HG02938 (cell line): Measurements from ENCODE around the gene ZNF214.

Source experiments
- ATAC-seq: cut with Tn5 transposase; IDR thresholded peaks from one replicate; pipeline ENCODE4 v1.9.1; 2021; ENCODE audit warnings: mild to moderate bottlenecking, moderate library complexity; ENCODE audit not compliant: unreplicated experiment

Gene ZNF214

DNA sequence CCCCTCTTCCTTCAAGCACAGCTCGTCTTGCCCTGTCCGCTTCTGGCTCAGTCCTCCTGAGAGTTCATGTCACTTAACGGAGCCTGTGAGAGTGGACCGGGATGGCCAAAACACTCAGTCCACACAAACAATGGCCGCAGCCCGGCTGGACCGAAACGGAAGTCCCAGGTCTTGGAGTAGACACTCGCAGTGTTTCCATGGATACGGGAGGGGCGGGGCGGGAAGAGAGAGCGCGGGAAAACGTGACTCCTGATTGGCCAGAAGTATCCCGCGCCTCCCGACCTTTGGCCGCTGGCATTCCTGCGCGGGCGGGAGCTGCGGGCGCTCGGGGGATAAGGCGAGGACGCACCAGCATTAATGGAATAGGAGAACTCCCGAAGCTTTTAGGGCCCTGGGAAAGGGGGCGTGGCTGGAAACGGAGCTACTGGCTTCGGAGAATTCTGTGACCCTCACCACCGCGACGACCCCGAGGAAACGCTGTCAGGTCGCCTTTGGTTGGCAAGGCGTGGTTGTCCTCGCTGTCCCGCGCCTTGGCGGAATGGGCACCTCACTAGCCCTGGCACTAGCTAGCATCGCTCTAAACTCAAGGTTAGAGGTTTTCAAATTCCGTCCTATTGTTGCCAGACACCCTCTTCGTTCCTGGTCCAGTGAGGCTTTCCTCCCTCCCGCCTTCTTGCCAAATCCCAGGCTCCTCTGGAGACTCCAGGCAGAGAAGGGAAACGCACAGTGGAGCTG, at the start of gene ZNF214, which contains the start of gene NLRP14:
Gene ZNF214, minus strand, starts transcription at position 164 of the 735 bp plus-strand sequence. CDS start 17,511 bp downstream, outside the sequence.
Gene NLRP14, plus strand, starts transcription at position 297 of the 735 bp plus-strand sequence. CDS start 18,108 bp downstream, outside the sequence.
- no peak for ATAC-seq

DNA sequence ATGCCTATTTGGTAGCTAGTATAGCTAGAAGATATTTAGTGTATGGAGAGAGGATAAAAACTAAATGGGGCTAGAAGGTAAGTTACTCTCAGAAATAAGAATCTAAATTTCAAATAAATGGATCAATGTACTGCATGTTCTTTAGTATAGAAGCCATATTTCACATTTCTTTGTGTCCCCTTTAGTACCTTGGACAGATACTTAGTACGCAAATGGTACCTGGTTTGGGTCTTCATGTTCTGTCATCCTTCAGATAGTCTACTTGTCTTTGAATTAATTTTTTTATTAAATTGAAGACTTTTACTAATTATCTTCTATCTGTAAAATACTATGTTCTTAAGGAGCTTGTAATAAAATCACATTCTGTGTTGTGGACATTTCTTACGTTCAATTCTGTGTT, 42.4 kb upstream of the ZNF214 start:
- ATAC-seq, result no peak

DNA sequence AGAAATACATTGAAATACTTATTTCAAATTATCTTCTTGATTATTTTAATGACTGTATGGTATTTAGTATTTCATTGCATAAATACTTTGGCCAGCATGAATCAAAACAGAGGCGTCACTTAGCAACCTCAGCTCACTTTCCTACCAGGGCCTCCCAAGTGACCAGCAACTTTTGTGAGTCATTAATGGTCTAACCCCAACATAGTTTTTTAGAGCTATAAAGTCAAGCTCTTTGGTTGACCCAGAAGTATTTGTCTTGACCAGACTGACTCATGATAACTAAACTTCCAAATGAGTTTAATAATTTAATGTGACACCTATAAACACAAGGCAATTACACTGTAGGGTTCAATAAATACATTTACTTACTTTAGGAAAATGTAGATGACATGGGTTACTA, 40.7 kb upstream of the ZNF214 start:
- no peak for ATAC-seq

DNA sequence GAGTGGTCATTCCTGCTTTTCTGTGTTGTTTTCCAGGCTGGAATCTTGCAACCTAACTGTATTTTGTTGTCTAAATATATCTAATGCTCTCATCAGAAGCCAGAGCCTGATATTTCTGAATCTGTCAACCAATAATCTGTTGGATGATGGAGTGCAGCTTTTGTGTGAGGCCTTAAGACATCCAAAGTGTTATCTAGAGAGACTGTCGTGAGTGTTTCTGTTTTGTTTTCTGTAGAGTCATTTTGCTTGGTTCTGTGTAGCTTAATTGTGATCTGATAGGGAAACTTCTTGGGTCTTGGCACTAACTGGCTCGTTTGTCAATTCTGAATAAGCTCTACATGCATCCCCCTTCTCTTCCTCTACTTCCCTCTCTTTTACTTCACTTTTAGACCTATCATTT, 37.5 kb upstream of the ZNF214 start:
- ATAC-seq, result no peak

DNA sequence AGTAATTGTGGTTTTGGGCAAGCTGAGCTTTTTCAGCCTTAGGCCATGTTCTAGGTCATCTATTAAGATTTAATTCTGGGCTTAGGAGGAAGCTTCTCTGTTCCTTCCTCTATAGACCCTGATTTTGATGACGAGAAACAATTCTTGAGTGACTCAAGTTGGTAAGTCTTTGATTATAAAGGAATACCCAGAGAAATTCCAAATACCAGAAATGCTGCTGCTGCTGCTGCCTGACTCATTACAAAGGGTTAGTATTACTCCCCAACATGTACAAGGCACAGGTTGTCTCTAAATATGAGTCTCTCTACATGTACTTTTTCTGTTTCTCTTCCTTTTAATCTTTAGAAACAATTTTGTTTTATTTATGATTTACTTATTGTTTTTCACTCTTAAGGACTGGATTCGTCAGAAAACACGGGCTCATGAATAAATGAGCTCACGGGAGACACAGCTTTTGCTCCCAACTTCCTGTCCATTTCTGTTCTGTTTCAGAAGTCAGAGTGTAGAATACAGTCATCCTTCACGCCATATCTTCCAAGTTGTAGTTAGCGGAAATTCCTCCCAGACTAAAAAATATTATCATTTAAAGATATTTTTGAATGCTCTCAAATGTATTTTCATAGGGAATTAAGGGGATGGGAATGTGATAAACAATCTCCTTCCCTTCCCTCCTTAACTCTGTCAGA, 36.8 kb upstream of the ZNF214 start:
- no peak for ATAC-seq

DNA sequence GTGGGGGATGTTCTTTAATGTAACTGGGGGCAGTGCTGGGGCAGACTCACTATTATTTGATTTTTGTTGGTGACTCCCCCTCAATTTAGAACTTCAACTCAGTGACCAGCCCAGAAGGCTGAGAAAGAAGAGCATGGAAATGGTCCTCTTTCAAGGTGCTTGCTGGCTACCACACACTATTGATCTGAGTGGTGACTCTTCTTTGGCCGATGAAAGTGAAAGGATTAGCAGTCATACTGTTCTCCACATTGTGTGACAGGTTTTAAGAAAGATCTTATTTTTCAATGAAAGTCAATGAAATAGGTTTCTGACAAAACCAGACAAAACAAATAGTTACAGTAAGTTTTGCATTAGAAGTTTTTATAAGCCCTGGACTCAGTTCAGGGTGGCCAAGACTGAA, 30.0 kb upstream of the ZNF214 start:
- ATAC-seq, result no peak

DNA sequence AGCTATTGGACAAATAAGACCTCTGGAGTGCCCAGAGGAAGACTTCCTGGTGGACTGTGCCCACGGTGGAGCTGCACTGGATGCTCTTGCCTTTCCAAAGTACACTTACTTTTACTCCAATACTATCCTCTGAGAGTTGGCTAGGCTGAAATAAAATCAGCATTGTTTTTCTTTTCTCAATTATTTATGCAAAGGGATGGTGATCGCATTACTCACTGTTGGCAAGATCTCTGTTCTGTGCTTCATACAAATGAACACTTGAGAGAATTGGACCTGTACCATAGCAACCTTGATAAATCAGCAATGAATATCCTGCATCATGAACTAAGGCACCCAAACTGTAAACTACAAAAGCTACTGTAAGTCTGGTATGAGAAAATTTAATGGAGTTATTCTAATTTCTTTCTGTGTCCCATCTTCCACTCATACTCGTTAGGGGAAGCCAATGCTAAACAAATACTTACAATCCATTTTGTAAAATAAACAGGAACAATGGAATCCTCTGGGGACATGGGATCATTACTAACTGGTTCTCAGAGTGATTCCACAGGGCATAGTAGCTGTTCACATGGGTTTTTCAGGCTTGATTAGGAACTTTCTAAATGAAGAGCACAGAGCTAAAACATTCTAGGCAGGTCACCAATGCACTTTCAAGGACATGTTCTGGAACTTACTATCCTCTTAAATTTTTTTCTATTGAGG, 26.5 kb upstream of the ZNF214 start:
- no peak for ATAC-seq

DNA sequence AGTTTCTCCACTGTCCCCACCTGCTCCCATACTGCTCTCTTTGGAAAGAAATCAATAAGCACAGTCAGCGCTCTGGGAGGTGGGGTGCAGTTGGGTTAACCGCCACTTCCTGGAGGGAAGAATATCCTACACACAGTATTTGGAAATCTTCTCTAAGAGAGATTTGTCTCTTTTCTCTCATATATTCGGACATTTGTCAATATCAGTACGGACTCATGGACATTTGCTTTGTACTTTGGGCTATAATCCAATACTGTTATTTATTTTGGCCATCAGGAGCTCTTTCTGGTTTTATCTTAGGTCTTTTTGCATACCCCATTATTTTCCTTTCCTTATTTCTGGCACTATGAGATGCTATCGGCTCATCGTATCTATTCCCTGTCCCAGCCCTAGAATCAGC, 13.9 kb upstream of the ZNF214 start:
- ATAC-seq, result no peak

DNA sequence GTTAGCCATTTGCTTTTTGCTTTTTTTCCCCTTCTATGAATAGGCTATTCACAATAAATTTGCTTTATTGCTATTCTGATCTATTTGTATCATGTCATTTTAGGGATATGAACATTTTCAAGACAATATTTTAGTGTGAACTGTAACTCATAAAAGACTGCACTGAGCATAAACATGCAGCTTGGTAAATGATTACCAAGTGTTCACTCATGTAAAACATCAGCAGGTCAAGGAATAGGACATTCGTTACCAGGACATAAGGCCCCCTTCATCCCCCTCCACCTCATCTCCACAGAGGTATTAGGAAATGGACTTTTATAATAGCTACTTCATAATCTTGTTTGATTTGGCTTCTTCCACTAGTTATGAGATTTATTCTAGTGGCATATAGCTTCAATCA, 12.5 kb upstream of the ZNF214 start:
- no peak for ATAC-seq

DNA sequence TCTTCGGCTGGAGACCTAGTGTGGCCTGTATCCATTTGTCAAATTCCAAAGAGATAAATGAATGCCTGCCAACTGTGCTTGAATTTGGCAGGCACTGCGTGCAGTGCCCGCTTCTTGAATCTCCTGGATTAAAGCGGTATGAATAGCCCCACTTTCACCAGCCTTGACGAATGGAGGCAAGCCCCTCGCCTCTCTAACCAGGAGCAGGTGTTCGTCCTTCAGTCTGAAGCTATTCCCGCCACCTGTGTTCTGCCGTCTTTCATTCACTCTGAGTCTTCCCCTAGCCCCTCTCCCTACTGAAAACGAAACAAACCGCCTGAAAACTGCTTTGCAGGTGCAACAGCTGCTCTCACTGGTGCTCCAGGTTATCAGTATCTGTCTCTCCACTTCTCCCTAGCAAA, 11.3 kb upstream of the ZNF214 start:
- ATAC-seq, result no peak

DNA sequence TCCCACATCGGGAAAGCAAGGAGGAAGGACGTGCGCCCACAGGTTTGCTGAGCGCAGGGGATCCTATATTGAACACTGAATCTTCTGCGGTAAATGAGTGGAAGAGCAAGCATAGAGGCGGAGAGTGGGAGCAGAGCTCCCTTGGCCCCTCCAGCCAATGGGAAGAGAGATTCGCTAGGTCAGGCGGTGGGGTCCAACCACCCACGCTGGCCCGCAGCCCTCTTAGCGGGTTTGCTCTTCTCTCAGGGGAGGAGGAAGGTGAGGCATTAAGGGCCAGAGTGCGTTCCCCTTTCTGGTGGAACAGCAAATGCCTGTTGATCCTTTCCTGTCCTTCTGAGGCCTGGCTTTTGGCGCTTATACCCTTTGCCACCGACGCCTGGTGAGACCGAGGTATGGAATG, 10.7 kb upstream of the ZNF214 start:
- ATAC-seq, result no peak

DNA sequence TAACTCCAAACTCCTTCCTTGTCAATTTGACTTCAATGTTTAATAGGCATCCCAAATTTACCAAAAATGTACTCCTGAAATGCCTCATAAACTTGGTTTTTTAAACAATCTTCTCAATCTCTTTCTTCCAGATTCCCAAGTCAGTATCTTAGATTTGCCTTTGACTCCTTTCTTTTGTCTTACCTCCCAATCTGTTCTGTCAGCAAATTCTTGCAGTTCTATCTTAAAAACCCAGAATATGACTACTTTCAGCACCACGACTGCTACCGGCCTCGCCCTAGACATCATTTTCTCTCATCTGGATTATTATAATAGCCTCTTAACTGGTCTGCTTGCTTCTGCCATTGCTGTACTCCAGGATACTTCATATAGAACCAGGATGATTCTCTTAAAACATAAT, 8.0 kb upstream of the ZNF214 start:
- no peak for ATAC-seq

DNA sequence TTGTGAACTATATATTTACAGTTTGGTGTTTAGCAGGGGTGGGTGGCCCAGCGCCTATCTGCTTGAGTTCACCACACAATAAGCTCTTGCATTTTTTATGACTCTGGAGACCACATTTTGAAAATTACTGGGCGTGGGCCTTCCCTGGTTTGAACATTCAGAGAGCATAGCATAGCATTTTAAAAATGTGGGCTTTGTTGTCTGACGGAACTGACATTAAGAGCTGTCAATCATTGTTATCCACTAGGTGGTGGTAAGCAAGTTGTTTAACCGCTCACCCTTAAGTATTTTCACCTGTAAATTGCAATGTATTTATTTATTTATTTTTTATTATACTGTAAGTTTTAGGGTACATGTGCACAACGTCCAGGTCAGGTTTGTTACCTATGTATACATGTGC, 1.2 kb upstream of the ZNF214 start:
- ATAC-seq, result no peak

DNA sequence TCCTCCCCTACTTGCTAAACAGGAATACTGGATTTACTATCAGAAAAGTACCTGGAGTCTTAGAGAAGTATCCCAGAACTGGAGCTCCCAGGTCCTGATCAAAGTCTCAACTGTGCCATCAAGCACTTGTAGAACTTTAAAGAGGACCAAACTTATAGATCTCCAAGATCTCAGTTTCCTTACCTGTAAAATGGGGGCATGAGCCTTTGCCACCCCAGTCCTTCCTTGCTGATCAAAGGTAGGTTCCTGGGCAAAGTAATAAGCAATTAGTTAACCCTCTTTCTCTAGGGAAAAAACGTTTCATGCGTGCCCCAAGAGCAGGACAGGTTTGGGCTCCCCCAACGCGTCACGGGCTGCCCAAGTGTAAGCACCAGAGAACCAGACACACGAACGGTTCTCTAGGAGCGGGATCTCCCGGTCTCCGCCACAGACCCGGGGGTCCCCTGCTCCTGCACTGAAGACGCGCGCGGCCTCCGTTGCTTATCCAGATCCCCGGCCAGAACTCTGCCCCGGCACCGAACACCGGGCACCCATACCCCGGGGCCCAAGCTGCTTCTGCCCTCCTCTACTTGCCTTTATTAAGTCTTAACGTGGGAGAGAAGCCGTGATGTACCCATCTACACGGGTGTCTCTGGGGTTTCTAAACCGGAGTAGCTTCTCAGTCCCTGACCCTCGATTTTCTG, 505 bp downstream of the ZNF214 start:
- no peak for ATAC-seq

DNA sequence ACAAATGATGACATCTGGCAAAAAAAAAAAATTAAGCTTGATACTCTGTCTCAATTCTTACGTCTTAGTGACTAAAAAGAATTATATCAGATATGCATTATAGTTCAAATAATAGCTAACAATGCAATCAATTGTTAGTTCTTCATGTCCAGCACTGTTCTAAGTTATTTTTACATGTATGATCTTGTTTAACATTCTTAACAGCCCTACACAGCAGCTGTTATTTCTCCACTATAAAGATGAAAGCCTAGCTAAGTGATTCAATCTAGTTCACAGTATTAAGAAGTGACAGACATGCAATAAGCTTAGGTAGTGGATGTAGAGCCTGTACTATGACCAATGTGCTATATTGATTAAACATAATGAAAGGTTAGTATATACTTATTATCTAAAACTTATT, 4.1 kb downstream of the ZNF214 start:
- no peak for ATAC-seq

DNA sequence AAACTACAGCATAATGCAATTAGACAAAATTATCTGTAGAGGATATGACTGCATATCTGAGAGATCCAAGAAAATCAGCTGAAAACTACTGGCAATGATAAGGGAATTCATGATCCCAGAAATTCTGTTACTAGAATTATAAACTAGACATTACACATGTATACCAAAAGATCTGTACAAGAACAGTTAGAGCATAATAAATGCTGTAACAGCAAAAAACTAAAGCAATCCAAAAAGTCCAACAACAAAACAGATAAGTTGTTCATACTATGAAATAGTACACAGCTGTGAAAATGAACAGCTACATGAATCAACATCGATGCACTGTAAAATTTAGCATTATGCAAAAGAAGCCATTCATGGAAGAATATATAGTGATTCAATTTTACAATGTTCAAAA, 6.0 kb downstream of the ZNF214 start:
- no peak for ATAC-seq

DNA sequence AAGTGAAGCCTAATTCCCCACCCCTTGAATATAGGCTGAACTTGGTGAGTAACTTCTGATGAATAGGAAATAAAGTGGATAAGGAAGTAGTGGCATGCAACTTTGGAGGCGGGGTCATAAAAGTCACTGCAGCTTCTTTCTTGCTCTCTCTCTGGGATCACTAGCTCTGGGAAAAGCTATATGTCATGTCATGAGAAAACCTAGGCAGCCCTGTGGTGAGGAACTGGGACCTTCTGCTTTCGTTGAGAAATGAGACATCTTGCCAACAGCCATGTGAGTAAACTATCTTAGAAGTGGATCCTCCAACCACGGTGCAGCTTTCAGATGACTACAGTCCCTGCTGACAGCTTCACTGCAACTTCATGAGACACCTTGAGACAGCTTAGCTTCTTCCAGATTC, 15.7 kb downstream of the ZNF214 start:
- ATAC-seq, result peak; percentile 65

DNA sequence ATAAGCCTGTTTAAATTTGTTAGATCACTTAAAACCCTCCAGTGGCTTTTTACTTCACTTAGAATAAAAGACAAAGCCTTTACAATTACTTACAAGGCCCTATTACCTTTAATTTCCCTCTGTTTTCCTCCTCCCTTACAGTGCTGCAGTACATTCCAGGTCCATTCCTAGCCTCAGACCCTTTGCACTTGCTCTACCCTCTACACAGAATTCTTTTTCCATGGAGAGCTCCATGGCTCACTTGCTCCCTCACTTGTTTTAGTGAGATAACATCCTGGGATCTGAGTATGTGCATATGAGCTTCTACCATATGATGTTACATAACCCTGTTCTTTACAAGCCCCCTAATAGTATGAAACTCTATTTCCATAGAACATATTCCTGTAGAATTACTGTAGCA, 24.4 kb downstream of the ZNF214 start:
- no peak for ATAC-seq

DNA sequence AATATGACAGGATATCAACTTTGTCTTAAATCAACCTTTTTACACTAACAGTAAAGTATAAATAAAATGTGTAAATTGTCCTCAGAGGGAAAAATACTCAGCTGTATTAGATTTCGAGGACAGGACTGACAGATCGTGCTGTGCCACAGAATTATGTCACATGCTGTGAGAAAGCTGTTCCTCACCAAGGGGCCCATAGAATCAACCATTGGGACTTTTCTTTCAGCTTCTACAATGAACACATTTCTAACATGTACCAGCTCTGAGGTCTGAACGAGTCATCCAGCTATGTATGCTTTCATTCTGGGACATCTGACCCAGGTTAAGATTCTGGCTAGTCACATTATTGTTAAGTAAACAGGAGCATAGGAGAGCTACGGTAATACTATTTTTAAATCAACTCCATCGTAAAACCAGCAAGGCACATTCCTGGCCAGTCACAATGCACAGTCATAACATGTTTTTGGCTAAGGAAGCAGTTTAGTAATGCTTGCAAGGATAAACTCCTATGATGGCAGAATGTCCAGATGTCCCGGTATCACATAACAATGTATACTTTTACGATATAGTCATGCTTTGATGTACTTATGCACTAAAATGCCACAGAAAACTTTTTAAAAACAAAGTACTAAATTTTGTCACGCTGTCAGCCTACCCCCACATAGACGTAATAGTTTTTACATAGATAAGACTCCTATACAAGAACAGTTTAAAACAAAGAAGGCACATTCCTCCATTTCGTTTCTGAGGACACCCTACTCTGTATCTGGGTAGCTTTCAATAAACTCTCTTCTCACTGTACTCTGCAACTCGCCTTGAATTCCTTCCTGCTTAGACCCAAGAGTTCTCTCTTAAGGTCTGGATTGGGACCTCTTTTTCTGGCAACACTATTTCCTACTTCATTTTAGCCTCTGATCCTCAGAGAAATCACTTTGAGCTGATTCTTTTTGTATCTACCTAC, 27.4 kb downstream of the ZNF214 start:
- no peak for ATAC-seq

DNA sequence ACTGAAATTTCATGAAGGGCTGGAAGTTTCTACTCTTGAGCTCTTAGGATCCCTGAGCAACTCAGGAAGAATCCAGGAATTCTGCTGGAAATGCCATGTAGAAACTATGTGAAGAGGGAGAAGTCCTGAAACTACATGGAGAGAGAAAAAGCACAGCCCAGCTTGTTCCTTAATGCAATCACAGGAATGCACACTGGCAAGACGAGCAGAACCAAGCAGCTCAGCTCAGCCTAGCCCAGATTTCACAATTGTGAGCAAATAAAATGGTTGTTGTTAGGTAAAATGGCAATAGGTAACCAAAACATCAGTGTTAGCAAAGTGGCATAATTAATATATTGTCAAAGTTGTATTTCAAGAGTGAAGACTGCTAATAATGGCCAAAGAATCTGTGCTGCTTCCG, 28.1 kb downstream of the ZNF214 start:
- ATAC-seq, result no peak
